OCI-LY7 (cell line): Measurements from ENCODE around the gene SIPA1L3.

Source experiments
- CTCF ChIP-seq: fragments of 200-600 bp; sonication (generic); conservative IDR thresholded peaks from 2 replicates; pipeline ENCODE4 v1.5.1; 2014; ENCODE audit warnings: mild to moderate bottlenecking, antibody characterized with exemption, low read length, moderate library complexity, mixed read lengths
- EZH2phosphoT487 ChIP-seq: fragments of 200-600 bp; sonication (generic); IDR thresholded peaks from 2 replicates; pipeline ENCODE4 v1.6.1; 2018; ENCODE audit warnings: low read depth, borderline replicate concordance, mild to moderate bottlenecking, mixed run types, antibody characterized with exemption, low read length, moderate library complexity, mixed read lengths

- TF ChIP-seq EZH2phosphoT487 (no peak), CTCF (no peak)
Observed at GRCh38 chr19:37947778-37948177, 40.8 kb downstream of the SIPA1L3 start.
